Ectodermal cell (in vitro differentiated cells): Measurements from ENCODE around the gene DNTTIP2.

Source experiments
- H3K27ac ChIP-seq: 2 replicates; pipeline ENCODE4 v1.7.0; 2013; ENCODE audit warnings: mild to moderate bottlenecking, low read depth, low read length; ENCODE audit not compliant: insufficient read depth, poor library complexity, severe bottlenecking
- H3K27me3 ChIP-seq: 2 replicates; pipeline ENCODE4 v1.7.0; 2013; ENCODE audit warnings: mild to moderate bottlenecking, low read length; ENCODE audit not compliant: insufficient read depth, control insufficient read depth, poor library complexity, severe bottlenecking
- H3K36me3 ChIP-seq: one replicate; pipeline ENCODE4 v1.7.0; 2013; ENCODE audit warnings: low read length; ENCODE audit not compliant: control insufficient read depth, insufficient read depth
- H3K4me1 ChIP-seq: one replicate; pipeline ENCODE4 v1.7.0; 2013; ENCODE audit warnings: low read length; ENCODE audit not compliant: control insufficient read depth, insufficient read depth
- H3K4me3 ChIP-seq: 2 replicates; pipeline ENCODE4 v1.7.0; 2013; ENCODE audit warnings: low read depth, low read length, control low read depth; ENCODE audit not compliant: insufficient read depth
- H3K9me3 ChIP-seq: 2 replicates; pipeline ENCODE4 v1.7.0; 2013; ENCODE audit warnings: mild to moderate bottlenecking, low read length, moderate library complexity; ENCODE audit not compliant: control insufficient read depth
- WGBS, 2 experiments: methylation state at CpG; one replicate each; pipeline ENCODE4 v1.1.7; 2013; ENCODE audit warnings: missing lambda C conversion rate in 2 of 2; 5-methylcytosine and 5-hydroxymethylcytosine counted together

Gene DNTTIP2

DNA sequence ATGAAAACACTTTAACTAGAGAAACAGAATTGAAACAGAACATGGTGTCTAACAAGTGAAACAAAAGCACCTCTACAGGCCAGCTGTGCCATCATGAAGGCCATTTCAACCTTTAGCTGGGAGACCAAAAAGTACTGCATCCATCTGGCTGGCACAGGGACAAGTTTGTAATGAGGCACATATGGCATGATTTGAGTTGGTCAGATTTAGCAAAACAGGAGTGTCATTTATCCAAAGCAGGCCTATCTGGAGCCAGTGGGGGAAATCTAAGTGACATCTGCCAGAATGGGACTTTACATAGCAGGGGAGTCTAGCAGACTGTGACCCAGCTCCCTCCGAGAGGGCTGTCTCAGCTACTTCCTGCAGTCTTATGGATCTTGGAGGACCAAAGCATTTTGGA lies 51.9 kb downstream of the DNTTIP2 start:
- Histone ChIP-seq H3K9me3 (no peaks in the 10 kb centered on the region), H3K4me3 (no peak overlapping the region), H3K36me3 (no peaks in the 10 kb centered on the region), H3K27ac (no peak overlapping the region), H3K27me3 (no peaks in the 10 kb centered on the region), H3K4me1 (peaks cover 3% of the 10 kb centered on the region)
- 92 to 94% methylated on average over 1 of the region's 1 CpG for WGBS, 2 experiments

DNA sequence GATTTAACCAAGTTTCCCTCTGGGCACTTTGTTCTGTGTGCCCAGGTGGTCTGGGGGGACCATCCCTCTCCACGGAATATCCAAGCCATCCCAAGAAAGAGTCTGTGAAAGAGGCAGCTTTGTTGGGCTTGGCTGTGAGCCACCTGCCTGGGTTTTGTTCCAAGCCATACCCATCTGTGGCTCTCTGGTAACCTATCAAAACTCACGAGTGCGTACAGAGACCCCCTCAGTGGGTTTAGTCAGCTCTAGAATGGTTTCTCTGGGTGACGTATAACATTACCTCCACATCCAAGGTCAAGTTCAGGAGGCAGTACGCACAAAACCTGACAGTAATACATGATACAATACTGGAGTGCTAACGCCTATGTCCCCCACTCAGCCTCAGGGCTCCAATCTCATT lies 54.2 kb downstream of the DNTTIP2 start:
- WGBS, 2 experiments = 79 to 89% methylated on average over 6 of the region's 6 CpGs
- Histone ChIP-seq H3K27ac (no peak overlapping the region), H3K36me3 (no peaks in the 10 kb centered on the region), H3K9me3 (no peaks in the 10 kb centered on the region), H3K4me3 (no peak overlapping the region), H3K27me3 (no peaks in the 10 kb centered on the region), H3K4me1 (peaks cover 9% of the 10 kb centered on the region)

- 90 to 100% methylated on average over 2 of the region's 2 CpGs for WGBS, 2 experiments
Observed at GRCh38 chr1:93822730-93823425, 56.1 kb downstream of the DNTTIP2 start.

GRCh38 chr1:93821423-93822144 lies 57.4 kb downstream of the DNTTIP2 start:
- WGBS, 2 experiments = 82 to 92% methylated on average over 4 of the region's 4 CpGs
- H3K27ac ChIP-seq = no peak overlapping the region

More at GRCh38 chr1:93822730-93823425, 56.1 kb downstream of the DNTTIP2 start:
- Histone ChIP-seq H3K27ac (no peak overlapping the region), H3K27me3 (no peaks in the 10 kb centered on the region), H3K4me1 (peaks cover 9% of the 10 kb centered on the region), H3K36me3 (no peaks in the 10 kb centered on the region), H3K9me3 (no peaks in the 10 kb centered on the region), H3K4me3 (no peak overlapping the region)

GRCh38 chr1:93820554-93821422 lies 58.2 kb downstream of the DNTTIP2 start:
- no peak overlapping the region for H3K4me3 ChIP-seq
- H3K9me3 ChIP-seq = no peaks in the 10 kb centered on the region
- H3K27me3 ChIP-seq = no peaks in the 10 kb centered on the region
- peaks cover 9% of the 10 kb centered on the region for H3K4me1 ChIP-seq
- H3K36me3 ChIP-seq = no peaks in the 10 kb centered on the region
- WGBS, 2 experiments = 55% methylated on average over 10 of the region's 10 CpGs
- H3K27ac ChIP-seq = no peak overlapping the region

More at GRCh38 chr1:93821423-93822144, 57.4 kb downstream of the DNTTIP2 start:
- Histone ChIP-seq H3K27me3 (no peaks in the 10 kb centered on the region), H3K4me3 (no peak overlapping the region), H3K4me1 (peaks cover 9% of the 10 kb centered on the region), H3K9me3 (no peaks in the 10 kb centered on the region), H3K36me3 (no peaks in the 10 kb centered on the region)

- H3K27me3 ChIP-seq = no peaks in the 10 kb centered on the region
- H3K36me3 ChIP-seq = no peaks in the 10 kb centered on the region
- H3K27ac ChIP-seq = no peak overlapping the region
- no peaks in the 10 kb centered on the region for H3K9me3 ChIP-seq
- H3K4me3 ChIP-seq = no peak overlapping the region
- H3K4me1 ChIP-seq = peaks cover 6% of the 10 kb centered on the region
Observed at GRCh38 chr1:93818570-93818959, 60.4 kb downstream of the DNTTIP2 start.

GRCh38 chr1:93817819-93818569 lies 61.0 kb downstream of the DNTTIP2 start:
- H3K27ac ChIP-seq = no peak overlapping the region
- WGBS, 2 experiments = 85 to 87% methylated on average over 12 of the region's 12 CpGs
- H3K27me3 ChIP-seq = no peaks in the 10 kb centered on the region
- H3K4me1 ChIP-seq = peaks cover 6% of the 10 kb centered on the region
- H3K9me3 ChIP-seq = no peaks in the 10 kb centered on the region
- no peak overlapping the region for H3K4me3 ChIP-seq
- H3K36me3 ChIP-seq = no peaks in the 10 kb centered on the region

DNA sequence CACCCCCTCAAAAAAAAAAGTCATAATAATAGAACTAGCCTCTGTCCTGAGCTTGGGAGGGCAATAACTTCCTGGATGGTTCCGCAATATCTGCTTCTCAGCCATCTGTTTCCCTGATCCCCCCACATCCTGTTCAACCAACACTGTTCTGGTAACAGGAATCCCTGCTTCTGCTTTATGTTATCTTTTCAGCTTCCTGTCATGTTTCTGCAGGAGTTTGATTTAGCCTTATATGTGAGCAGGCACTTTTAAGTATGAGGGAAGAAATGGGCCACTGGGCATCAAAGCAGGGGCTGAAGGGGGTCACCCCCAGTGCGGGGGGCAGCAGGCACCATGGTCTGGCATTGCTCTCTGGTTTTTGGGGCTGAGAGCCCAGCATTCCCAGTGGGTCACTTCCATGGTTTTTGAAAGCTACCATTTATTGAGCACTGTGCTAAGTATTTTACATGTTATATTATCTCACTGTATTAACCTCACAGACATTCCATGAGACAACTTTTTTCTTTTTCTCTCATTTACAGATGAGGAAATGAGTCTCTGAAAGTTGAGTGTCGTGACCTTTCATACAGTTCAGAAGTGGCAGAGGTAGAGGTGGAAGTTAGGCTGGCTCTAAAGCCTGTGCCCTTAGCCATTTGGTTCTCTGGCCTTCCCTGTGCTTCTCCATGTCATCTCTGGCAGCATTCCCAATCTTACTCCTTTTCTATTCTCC lies 61.9 kb downstream of the DNTTIP2 start:
- Histone ChIP-seq H3K4me1 (peaks cover 6% of the 10 kb centered on the region), H3K27ac (no peak overlapping the region), H3K36me3 (no peaks in the 10 kb centered on the region), H3K9me3 (no peaks in the 10 kb centered on the region), H3K4me3 (no peak overlapping the region), H3K27me3 (no peaks in the 10 kb centered on the region)
- WGBS, 2 experiments = 92% methylated on average over 3 of the region's 3 CpGs
